GM19397 (cell line): ENCODE data around the gene PLCG2.

Experiments
- ATAC-seq: cut with Tn5 transposase; IDR thresholded peaks from one replicate; pipeline ENCODE4 v1.9.1; 2021; ENCODE audit warnings: mild to moderate bottlenecking, moderate library complexity; ENCODE audit not compliant: unreplicated experiment

Gene PLCG2

GRCh38 chr16:81904320-81904719 lies 125.2 kb downstream of the PLCG2 start:
- no peak for ATAC-seq

DNA sequence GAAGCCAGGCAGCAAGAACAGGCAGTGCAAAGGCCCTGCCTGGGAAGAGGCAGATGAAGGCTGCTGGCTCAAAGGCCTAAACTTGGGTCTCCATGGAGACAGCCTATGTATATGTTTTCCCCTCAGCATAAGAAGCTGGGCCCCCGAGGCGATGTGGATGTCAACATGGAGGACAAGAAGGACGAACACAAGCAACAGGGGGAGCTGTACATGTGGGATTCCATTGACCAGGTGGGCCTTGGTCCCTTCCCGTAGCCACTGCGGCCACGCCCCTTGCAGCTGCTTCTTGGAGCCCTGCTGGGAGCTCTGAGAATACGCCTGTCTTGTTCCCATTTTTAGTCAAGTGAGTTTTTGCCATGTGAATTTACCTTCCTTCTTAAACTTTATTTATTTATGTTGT lies 126.2 kb downstream of the PLCG2 start:
- no peak for ATAC-seq

DNA sequence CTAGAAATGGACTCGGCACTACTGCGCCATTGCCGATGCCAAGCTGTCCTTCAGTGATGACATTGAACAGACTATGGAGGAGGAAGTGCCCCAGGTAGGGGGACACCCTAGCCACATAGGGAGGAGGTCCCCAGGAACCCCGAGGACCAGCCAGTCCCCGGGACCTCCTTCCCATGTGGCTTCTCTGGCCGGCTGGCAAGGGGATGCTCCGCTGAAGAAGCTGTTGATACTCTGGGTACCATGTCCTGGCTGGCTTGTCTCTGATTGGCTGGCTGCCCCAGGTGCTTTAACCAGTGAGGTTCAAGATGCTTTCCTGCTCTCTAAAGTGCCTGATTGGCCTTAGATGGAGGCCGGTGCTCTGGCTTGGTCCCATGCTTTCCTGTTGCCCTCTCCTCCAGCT lies 128.6 kb downstream of the PLCG2 start:
- ATAC-seq = no peak

DNA sequence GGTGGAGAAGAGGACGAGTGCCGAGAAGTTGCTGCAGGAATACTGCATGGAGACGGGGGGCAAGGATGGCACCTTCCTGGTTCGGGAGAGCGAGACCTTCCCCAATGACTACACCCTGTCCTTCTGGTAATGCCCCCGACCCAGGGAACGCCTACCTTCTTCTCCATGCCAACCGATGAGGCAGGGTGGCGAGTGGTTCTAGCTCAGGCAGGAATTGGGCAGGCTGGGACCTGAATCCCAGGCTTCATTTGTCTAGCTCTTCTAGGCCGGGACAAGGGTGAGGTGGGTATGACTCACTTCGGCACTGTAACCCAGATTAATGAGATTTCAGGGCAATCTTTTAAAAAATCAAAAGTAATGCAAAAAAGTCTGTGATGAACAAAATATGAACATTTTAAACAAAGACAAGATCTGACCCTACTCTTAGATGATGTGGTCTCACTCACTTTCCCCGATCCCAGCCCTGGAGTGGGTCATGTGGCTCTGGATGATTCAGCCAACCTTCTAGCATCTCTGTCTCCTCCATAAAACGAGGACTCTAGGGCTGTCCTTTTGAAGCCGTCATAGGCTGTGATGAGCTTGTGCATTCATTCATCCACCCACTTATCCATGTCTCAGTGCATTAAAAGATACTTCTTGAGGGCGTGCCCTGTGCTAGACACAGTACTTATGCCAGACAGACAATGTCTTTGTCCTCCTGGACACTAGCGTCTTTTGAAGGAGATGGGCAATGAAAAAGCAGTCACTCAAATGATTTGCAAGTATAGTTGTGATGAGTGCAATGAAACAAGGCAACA lies 129.6 kb downstream of the PLCG2 start:
- ATAC-seq = no peak

DNA sequence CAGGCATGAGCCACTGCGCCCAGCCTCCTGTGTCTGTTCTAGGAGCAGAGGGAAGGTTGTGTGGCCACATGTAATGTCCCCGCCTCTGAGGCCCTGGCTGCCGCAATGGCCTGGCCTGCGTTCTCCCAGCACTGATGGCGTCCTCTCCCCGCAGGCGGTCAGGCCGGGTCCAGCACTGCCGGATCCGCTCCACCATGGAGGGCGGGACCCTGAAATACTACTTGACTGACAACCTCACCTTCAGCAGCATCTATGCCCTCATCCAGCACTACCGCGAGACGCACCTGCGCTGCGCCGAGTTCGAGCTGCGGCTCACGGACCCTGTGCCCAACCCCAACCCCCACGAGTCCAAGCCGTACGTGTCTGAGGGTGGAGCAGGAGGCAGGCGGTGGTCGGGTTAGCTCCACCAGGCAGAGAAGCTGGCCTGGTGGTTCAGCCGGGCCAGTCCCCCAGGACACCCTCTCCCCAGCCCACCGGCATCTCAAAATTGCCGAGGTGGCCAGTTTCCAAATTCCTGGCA lies 131.3 kb downstream of the PLCG2 start:
- ATAC-seq = no peak

- ATAC-seq = no peak
Measured at GRCh38 chr16:81912395-81912794, 133.3 kb downstream of the PLCG2 start.

DNA sequence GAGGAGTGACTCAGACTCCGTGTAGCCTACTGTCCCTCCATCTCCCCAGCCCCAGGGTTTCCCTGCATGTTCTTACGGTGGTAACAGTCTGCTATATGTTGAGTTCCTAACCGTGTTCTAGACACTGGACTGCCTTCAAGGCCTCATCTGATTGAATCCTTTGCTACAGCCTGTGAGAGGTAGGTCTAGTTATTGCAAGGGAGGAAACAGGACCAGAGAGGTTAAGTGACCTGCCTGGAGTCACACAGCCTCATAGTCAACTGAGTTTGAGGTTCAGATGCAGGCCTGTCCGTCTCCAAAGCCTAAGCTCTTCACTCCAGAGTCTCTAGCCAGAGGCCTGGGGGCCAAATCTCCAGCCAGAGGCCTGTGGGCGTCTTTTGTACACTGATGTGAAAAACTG lies 134.1 kb downstream of the PLCG2 start:
- no peak for ATAC-seq

DNA sequence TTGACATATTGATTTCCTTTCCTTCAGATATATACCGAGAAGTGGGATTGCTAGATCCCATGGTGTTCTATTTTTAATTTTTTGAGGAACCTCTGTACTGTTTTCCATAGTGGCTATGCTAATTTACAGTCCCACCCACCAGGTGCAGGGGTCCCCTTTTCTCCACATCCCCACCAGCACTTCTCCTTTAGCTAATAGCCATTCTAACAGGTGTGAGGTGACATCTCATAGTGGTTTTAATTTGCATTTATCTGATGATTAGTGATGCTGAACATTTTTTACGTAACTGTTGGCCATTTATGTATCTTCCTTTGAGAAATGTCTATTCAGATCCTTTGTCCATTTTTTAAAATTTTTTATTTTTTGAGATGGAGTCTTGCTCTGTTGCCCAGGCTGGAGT lies 138.3 kb downstream of the PLCG2 start:
- ATAC-seq = no peak

DNA sequence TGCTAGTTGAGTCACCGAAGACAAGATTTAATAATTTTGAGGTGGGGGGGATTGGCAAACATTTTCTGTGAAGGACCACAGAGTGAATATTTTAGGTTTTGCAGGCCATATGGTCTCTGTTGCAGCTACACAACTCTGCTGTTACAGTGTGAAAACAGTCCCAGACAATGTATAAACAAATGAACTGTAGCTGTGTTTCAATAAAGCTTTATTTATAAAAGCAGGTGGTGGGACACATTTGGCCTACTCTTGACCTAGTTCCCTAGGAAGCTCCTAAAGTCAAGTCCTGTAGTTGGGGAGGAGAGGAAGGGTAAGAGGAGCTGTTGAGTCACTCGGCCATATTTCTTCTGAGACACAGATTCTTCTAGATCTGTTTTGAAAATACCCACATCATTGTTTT lies 139.8 kb downstream of the PLCG2 start:
- ATAC-seq = no peak

DNA sequence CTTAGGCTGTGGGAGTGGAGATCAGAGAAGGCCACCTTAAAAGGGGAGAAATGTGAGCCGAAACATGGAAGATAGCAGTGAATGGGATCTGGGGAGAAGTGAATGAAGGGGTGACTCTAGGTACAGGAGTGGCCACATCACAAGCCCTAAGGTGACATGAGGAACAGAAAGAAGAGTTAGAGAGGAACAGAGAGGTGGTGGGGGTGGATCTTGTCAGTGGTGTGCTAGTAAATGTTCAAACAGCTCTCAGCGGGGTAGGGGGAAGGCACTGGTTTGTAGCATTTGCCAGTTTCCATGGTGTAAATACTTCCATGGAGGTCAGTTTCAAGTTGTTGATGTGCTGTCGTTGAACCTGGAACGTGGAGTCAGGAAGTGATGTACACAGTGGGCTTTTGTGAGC lies 141.4 kb downstream of the PLCG2 start:
- ATAC-seq = no peak

GRCh38 chr16:81921085-81921814 lies 142.2 kb downstream of the PLCG2 start:
- ATAC-seq = no peak

GRCh38 chr16:81921843-81922584 lies 142.9 kb downstream of the PLCG2 start:
- ATAC-seq = no peak

DNA sequence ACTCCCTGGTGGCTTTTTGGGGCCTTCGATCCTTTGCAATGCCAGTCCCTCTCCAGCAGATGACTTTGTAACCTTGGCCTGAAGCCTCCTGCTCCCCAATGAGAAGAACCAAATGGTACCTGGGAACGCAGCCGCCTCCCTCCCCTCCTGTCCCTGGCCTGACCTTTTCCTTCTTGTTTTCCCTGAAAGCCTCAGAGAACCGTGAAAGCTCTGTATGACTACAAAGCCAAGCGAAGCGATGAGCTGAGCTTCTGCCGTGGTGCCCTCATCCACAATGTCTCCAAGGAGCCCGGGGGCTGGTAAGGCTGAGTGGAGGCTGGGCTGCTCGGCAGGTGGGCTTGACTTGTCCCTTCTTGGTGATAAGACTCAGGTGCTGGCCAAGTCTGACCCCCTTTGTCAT lies 144.2 kb downstream of the PLCG2 start:
- no peak for ATAC-seq

GRCh38 chr16:81925016-81925415 lies 145.9 kb downstream of the PLCG2 start:
- no peak for ATAC-seq

GRCh38 chr16:81926036-81926435 lies 146.9 kb downstream of the PLCG2 start:
- ATAC-seq = no peak

DNA sequence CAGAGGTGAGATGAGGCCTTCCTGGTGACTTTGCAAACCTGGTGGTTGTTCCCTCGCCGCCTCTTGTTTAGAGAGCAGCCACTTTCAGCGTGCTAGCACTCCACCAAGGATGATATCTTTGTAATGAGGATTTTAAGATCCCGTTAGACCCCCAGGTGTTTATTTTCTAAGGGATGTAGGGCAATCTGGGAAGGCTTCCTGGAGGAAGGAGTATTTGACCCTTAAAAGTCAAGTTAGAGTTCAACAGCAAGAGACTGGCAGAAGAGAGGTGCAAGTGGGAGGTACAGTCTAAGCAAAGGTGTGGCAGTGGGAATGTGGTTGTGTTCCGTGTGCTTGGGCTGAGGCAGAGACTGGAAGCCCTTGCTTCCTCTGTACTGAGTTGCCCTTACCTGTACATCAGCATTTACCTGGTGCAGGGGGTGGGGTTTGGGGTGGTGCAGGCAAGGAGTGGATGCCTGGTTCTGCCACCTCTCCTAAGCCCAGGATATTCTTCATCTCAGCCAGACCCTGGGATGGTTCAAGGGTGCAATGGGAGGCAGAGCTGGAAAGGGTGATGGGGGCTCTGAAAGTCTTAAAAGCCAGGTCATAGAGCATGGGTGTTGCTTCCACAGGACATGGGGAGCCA lies 148.6 kb downstream of the PLCG2 start:
- ATAC-seq = no peak

DNA sequence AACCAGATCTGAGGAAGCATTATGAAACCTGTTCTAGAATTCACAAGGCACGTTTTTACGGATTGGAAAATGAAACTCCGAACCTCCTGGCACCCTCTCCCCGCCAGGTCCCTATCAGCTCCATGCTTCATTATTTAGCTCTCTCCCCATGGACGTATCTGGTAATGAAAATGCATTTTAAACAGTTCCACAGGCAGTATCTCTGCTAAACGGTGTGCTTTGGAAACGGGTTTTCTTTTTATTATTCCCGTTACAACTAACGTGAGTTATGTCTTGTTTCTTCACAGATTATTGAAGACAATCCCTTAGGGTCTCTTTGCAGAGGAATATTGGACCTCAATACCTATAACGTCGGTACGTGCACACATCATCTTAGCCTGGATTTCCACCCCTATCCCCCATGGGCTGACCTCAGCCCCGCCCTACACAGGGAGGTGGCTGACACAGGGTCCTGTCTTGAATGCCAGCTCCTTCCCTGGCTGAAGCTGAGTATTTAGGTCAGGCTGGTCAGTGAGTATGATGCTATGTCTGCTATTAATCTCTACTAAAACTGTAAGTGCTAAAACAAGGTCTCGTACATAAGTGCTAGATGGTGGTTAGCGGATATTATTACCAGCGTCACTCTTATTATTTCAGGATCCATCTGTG lies 149.3 kb downstream of the PLCG2 start:
- ATAC-seq = no peak

- ATAC-seq = no peak
Measured at GRCh38 chr16:81928975-81929374, 149.9 kb downstream of the PLCG2 start.

GRCh38 chr16:81929841-81930240 lies 150.8 kb downstream of the PLCG2 start:
- no peak for ATAC-seq

DNA sequence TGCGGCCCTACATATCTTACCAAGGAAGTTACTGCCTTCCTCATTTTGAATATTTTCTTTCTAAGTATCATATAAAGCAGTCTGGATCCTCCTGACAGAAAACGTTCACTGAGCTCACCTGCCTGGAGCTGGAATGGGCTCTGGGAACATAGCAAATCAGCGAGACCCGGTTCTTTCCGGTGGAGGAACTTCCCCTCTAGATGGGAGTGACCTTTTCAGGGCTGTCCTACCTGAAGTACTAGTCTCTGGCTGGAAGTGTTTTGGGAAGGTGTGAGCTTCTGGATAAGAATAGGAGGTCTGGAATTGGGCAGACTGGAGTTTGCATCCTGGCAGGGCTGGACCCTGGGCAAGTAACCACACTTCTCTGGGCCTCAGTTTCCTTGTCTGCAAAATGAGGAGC lies 152.8 kb downstream of the PLCG2 start:
- no peak for ATAC-seq

- ATAC-seq = no peak
Measured at GRCh38 chr16:81932668-81933067, 153.6 kb downstream of the PLCG2 start.
